ACC112 (cell line): Measurements from ENCODE around the gene PRLR.

Source experiments
- H2AFZ ChIP-seq: fragments of 200-600 bp; sonication (generic); one replicate; pipeline ENCODE4 v1.6.0; 2017; ENCODE audit warnings: antibody characterized with exemption, low read length; ENCODE audit not compliant: unreplicated experiment
- H3K27ac ChIP-seq: fragments of 200-600 bp; sonication (generic); 2 replicates; pipeline ENCODE4 v1.5.1; 2014; ENCODE audit warnings: low read depth, mild to moderate bottlenecking, antibody characterized with exemption, low read length, moderate library complexity
- H3K27me3 ChIP-seq: fragments of 200-600 bp; sonication (generic); 2 replicates; pipeline ENCODE4 v1.6.1; 2014; ENCODE audit warnings: mild to moderate bottlenecking, antibody characterized with exemption, low read length, moderate library complexity, mixed read lengths; ENCODE audit not compliant: insufficient read depth
- H3K36me3 ChIP-seq: fragments of 200-600 bp; sonication (generic); 2 replicates; pipeline ENCODE4 v1.6.1; 2016; ENCODE audit warnings: mild to moderate bottlenecking, antibody characterized with exemption, low read length, moderate library complexity, mixed read lengths; ENCODE audit not compliant: insufficient read depth
- H3K4me1 ChIP-seq: fragments of 200-600 bp; sonication (generic); one replicate; pipeline ENCODE4 v1.6.1; 2016; ENCODE audit warnings: low read length, mixed read lengths; ENCODE audit not compliant: insufficient read depth, unreplicated experiment, control insufficient read depth
- H3K4me3 ChIP-seq: fragments of 200-600 bp; sonication (generic); 2 replicates; pipeline ENCODE4 v1.5.1; 2014; ENCODE audit warnings: mild to moderate bottlenecking, low read depth, low read length
- H3K79me2 ChIP-seq: fragments of 200-600 bp; sonication (generic); one replicate; pipeline ENCODE4 v1.6.0; 2016; ENCODE audit warnings: low read length; ENCODE audit not compliant: control insufficient read depth, unreplicated experiment, insufficient read depth

Gene PRLR

GRCh38 chr5:35023391-35024178 lies 206.7 kb downstream of the PRLR start:
- Histone ChIP-seq H3K4me3 (no peak overlapping the region), H3K79me2 (no peaks in the 10 kb centered on the region), H3K27ac (no peak overlapping the region), H2AFZ (no peak overlapping the region), H3K4me1 (peaks cover under 1% of the 10 kb centered on the region), H3K27me3 (no peaks in the 10 kb centered on the region), H3K36me3 (no peaks in the 10 kb centered on the region)

- H3K79me2 ChIP-seq, result no peaks in the 10 kb centered on the region
- no peaks in the 10 kb centered on the region for H3K4me1 ChIP-seq
- H3K4me3 ChIP-seq, result no peak overlapping the region
- no peak overlapping the region for H3K27ac ChIP-seq
- H2AFZ ChIP-seq, result no peak overlapping the region
- H3K36me3 ChIP-seq, result no peaks in the 10 kb centered on the region
- H3K27me3 ChIP-seq, result peaks cover 15% of the 10 kb centered on the region
Measured at GRCh38 chr5:35016174-35017051, 213.9 kb downstream of the PRLR start.

- no peaks in the 10 kb centered on the region for H3K36me3 ChIP-seq
- no peak overlapping the region for H2AFZ ChIP-seq
- H3K79me2 ChIP-seq, result no peaks in the 10 kb centered on the region
- H3K4me1 ChIP-seq, result no peaks in the 10 kb centered on the region
- H3K4me3 ChIP-seq, result no peak overlapping the region
- H3K27ac ChIP-seq, result no peak overlapping the region
- H3K27me3 ChIP-seq, result peaks cover 15% of the 10 kb centered on the region
Measured at GRCh38 chr5:35015063-35015462, 215.2 kb downstream of the PRLR start.

GRCh38 chr5:35012796-35013195 lies 217.5 kb downstream of the PRLR start:
- Histone ChIP-seq H3K27ac (no peak overlapping the region), H3K79me2 (no peaks in the 10 kb centered on the region), H3K4me1 (no peaks in the 10 kb centered on the region), H3K27me3 (peaks cover 27% of the 10 kb centered on the region), H3K36me3 (no peaks in the 10 kb centered on the region), H2AFZ (no peak overlapping the region), H3K4me3 (no peak overlapping the region)

- H3K79me2 ChIP-seq, result no peaks in the 10 kb centered on the region
- no peaks in the 10 kb centered on the region for H3K4me1 ChIP-seq
- no peak overlapping the region for H3K4me3 ChIP-seq
- peaks cover 29% of the 10 kb centered on the region for H3K27me3 ChIP-seq
- no peaks in the 10 kb centered on the region for H3K36me3 ChIP-seq
- no peak overlapping the region for H2AFZ ChIP-seq
- H3K27ac ChIP-seq, result no peak overlapping the region
Measured at GRCh38 chr5:35012365-35012764, 217.9 kb downstream of the PRLR start.

DNA sequence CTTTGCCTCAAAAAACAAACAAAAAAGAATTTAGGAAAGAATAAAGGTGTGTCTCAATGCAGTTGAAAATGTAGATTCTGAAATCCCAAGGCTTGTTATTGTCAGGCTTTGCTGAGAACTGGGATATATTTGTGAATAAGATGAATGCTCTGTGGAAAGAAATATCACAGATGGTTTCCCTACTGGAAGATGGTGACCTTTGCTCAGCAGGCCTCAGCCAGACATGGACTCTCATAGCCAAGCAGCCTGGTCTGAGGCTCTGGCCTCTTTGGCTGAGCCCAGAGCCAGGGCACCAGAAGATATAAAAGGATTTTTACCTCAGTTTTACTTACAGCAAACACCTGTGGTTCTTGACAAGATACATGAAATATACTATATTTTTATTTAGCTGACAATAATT lies 219.6 kb downstream of the PRLR start:
- H3K79me2 ChIP-seq, result no peaks in the 10 kb centered on the region
- peaks cover 24% of the 10 kb centered on the region for H3K27me3 ChIP-seq
- no peaks in the 10 kb centered on the region for H3K36me3 ChIP-seq
- no peak overlapping the region for H3K27ac ChIP-seq
- no peak overlapping the region for H3K4me3 ChIP-seq
- no peak overlapping the region for H2AFZ ChIP-seq
- H3K4me1 ChIP-seq, result no peaks in the 10 kb centered on the region

DNA sequence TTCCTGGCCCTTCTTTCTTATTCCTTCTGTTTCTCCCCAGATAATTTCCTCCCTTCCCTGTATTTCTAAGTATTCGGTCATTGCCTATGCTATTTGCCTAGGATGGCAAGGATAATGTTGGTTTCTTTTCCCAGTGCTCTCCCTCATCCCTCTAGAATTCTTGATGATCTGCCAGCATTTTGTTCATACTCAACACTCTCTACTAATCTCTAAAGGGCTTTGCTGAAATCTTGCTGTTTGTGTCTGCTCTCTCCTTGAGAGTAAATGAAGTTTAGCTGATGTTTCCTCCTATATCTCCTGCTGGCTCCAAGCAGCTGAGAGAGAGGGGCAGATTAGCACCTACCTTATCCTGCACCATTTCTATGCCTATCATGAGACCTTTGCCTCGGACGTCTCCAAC lies 220.6 kb downstream of the PRLR start:
- Histone ChIP-seq H3K79me2 (no peaks in the 10 kb centered on the region), H3K27ac (no peak overlapping the region), H3K27me3 (peaks cover 17% of the 10 kb centered on the region), H2AFZ (no peak overlapping the region), H3K4me1 (no peaks in the 10 kb centered on the region), H3K4me3 (no peak overlapping the region), H3K36me3 (no peaks in the 10 kb centered on the region)

- Histone ChIP-seq H3K27ac (no peak overlapping the region), H3K27me3 (peaks cover 14% of the 10 kb centered on the region), H3K4me3 (no peak overlapping the region), H3K4me1 (no peaks in the 10 kb centered on the region), H2AFZ (no peak overlapping the region), H3K79me2 (no peaks in the 10 kb centered on the region), H3K36me3 (no peaks in the 10 kb centered on the region)
Measured at GRCh38 chr5:35009019-35009418, 221.3 kb downstream of the PRLR start.

- Histone ChIP-seq H3K4me3 (no peak overlapping the region), H3K27ac (no peak overlapping the region), H3K36me3 (no peaks in the 10 kb centered on the region), H2AFZ (no peak overlapping the region), H3K27me3 (peaks cover 31% of the 10 kb centered on the region), H3K79me2 (no peaks in the 10 kb centered on the region), H3K4me1 (no peaks in the 10 kb centered on the region)
Measured at GRCh38 chr5:35004771-35005170, 225.5 kb downstream of the PRLR start.

DNA sequence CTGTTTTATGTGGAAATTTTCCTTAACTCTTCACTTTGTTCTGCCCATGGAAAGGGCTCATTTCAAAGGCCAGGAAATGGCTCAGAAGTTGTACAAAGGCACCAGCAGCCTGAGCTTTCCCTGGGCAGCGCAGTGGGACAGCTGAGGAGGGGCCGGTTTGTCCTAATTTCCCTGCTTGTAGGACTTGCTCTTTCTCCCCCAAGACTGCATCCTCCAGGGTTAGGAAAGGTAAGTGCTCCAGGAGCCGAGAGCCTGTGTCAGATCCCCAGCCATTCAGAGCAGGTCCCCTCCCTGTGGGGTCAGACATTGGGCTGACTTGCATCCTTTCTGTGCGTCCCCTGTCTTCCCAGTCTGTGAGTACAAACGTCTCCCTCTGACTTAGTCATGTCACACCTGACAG lies 226.1 kb downstream of the PRLR start:
- H3K36me3 ChIP-seq, result no peaks in the 10 kb centered on the region
- peaks cover 37% of the 10 kb centered on the region for H3K27me3 ChIP-seq
- H3K27ac ChIP-seq, result no peak overlapping the region
- H2AFZ ChIP-seq, result no peak overlapping the region
- H3K4me1 ChIP-seq, result no peaks in the 10 kb centered on the region
- H3K4me3 ChIP-seq, result no peak overlapping the region
- H3K79me2 ChIP-seq, result no peaks in the 10 kb centered on the region
